ENCODE measurements around the gene QKI. TPM values are rescaled to one million over a fixed set of nuclear protein-coding genes. Genes with fewer than 3 reads are reported as not detected.

QKI gene
- total RNA-seq, 1 experiment from 2014 or later, result 176 TPM

DNA sequence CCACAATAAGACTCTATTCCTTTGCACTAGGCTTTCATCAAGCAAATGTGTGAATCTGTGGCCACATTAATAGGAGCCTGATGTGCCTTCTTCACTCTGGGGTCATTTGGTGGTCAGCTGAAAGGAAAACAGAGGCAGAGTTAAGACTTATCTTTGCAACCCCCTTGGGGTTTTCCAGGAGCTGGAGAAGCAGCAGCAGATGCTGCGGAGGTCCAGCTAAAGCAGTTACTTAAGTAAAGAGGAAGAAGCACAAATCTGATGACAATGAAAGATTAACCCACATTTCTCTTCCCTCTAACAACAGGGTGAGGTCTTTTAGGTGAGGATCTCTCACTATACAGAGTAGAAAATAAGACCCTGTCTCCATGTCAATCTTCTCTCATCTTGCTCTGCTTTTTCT is 45.4 kb upstream of the QKI start:
- H3K36me3 Mint-ChIP-seq (ENCODE audit: insufficient read depth in 1 of 3, low read depth in 3 of 3), result no peaks in the 10 kb centered on the region
- H3K27ac Mint-ChIP-seq, result no peak overlapping the region
- H2BK12ac ChIP-seq (ENCODE audit: insufficient read length, low read depth, low read length), result no peak overlapping the region
- no peaks in the 10 kb centered on the region for H3K27me3 ChIP-seq (ENCODE audit: insufficient read depth, low read length)
- no peak overlapping the region for H3K18ac ChIP-seq (ENCODE audit: insufficient read length, low read depth, low read length)
- no peak overlapping the region for H4K8ac ChIP-seq (replicated peaks; ENCODE audit: insufficient read length, low read depth, low read length)
- H4K91ac ChIP-seq (ENCODE audit: insufficient read length, low read depth, low read length), result no peak overlapping the region
- H3K27ac ChIP-seq (ENCODE audit: insufficient read length, low read depth, low read length), result no peak overlapping the region
- no peak overlapping the region for H2BK15ac ChIP-seq (ENCODE audit: low read depth, low read length)
- no peak overlapping the region for H3K23ac ChIP-seq (ENCODE audit: insufficient read length, low read depth, low read length)
- H2BK120ac ChIP-seq (ENCODE audit: low read depth, low read length, poor library complexity, severe bottlenecking), result no peak overlapping the region
- no peaks in the 10 kb centered on the region; the same call in 1 of the 2 replicates for H3K27me3 Mint-ChIP-seq (ENCODE audit: low read depth)
- H2BK5ac ChIP-seq (ENCODE audit: insufficient read length, low read length), result no peak overlapping the region
- no peak overlapping the region for H3K14ac ChIP-seq (ENCODE audit: insufficient read depth, low read length)
- H3K23me2 ChIP-seq (ENCODE audit: insufficient read length, low read depth, low read length, poor library complexity, severe bottlenecking), result no peaks in the 10 kb centered on the region
- no CpG with 5 or more reads among the region's 1 CpG for WGBS (ENCODE audit: extremely low coverage, insufficient read length, low lambda C conversion rate)
- peaks cover 3 to 5% of the 10 kb centered on the region in 2 experiments; a peak in 1 of 4 replicates for H3K4me1 Mint-ChIP-seq
- no peak overlapping the region for H2AFZ ChIP-seq (ENCODE audit: low read length)
- no peaks in the 10 kb centered on the region for H3K79me1 ChIP-seq (ENCODE audit: insufficient read depth, low read depth, low read length, poor library complexity, severe bottlenecking)
- TF ChIP-seq, protein P1, sequence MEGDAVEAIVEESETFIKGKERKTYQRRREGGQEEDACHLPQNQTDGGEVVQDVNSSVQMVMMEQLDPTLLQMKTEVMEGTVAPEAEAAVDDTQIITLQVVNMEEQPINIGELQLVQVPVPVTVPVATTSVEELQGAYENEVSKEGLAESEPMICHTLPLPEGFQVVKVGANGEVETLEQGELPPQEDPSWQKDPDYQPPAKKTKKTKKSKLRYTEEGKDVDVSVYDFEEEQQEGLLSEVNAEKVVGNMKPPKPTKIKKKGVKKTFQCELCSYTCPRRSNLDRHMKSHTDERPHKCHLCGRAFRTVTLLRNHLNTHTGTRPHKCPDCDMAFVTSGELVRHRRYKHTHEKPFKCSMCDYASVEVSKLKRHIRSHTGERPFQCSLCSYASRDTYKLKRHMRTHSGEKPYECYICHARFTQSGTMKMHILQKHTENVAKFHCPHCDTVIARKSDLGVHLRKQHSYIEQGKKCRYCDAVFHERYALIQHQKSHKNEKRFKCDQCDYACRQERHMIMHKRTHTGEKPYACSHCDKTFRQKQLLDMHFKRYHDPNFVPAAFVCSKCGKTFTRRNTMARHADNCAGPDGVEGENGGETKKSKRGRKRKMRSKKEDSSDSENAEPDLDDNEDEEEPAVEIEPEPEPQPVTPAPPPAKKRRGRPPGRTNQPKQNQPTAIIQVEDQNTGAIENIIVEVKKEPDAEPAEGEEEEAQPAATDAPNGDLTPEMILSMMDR (conservative IDR thresholded peaks at IDR 0.05), result no peak
- no peak for DNase-seq
- no peak overlapping the region for H2AK5ac ChIP-seq (ENCODE audit: insufficient read length, low read length)
- no peak overlapping the region for H2BK20ac ChIP-seq (ENCODE audit: low read depth, low read length, poor library complexity, severe bottlenecking)
- H3K9me3 Mint-ChIP-seq, result no peaks in the 10 kb centered on the region
- H3K9me3 ChIP-seq (ENCODE audit: control insufficient read depth, low read depth, low read length), result no peaks in the 10 kb centered on the region
- H3K9ac ChIP-seq (ENCODE audit: extremely low read depth, insufficient read length, low read length), result no peak overlapping the region
- H3K79me2 ChIP-seq (ENCODE audit: insufficient read depth, low read length), result no peaks in the 10 kb centered on the region
- no peak overlapping the region for H3K56ac ChIP-seq (ENCODE audit: insufficient read length, low read depth, low read length)
- H4K5ac ChIP-seq (ENCODE audit: insufficient read length, low read depth, low read length), result no peak overlapping the region
- no peak overlapping the region for H3K4ac ChIP-seq (ENCODE audit: low read depth, low read length)
- H3K4me1 ChIP-seq (ENCODE audit: insufficient read depth, low read length), result peaks cover 2% of the 10 kb centered on the region; the same call in 1 of the 2 replicates
- H3T11ph ChIP-seq (ENCODE audit: low read length), result no peak overlapping the region
- H3K4me3 Mint-ChIP-seq, result no peak overlapping the region
- H3K4me2 ChIP-seq (ENCODE audit: insufficient read depth, insufficient read length, low read length), result no peak overlapping the region
- H4K20me1 ChIP-seq (ENCODE audit: control insufficient read depth, insufficient read depth, insufficient read length), result no peaks in the 10 kb centered on the region
